Measurements from ENCODE around the gene DENND1B.

DENND1B gene

GRCh38 chr1:197686702-197687355 is 88.5 kb downstream of the DENND1B start:
- Histone ChIP-seq H3K27me3 (no peaks in the 10 kb centered on the region), H3K9me3 (peaks cover 0 to 8% (median 0%) of the 10 kb centered on the region in 3 donors), H3K4me1 (peaks cover 0 to 18% (median 5%) of the 10 kb centered on the region in 4 donors), H3K27ac (no peak overlapping the region), H3K4me3 (no peak overlapping the region), H3K36me3 (peaks cover 0 to 8% (median 4%) of the 10 kb centered on the region in 3 donors)
- no peak for TF ChIP-seq CTCF (IDR thresholded peaks at IDR 0.05)
- intact Hi-C loops (cut with DNase I; ENCODE audit: low total_unique reads): no loop called here
- no peak for DNase-seq

- peaks cover 0 to 8% (median 4%) of the 10 kb centered on the region in 3 donors for H3K36me3 ChIP-seq
- no peak for DNase-seq
- intact Hi-C loops (cut with DNase I; ENCODE audit: low total_unique reads): no loop called here
- no peak overlapping the region for H3K4me3 ChIP-seq
- no peak overlapping the region for H3K27ac ChIP-seq
- no peak for TF ChIP-seq CTCF (IDR thresholded peaks at IDR 0.05)
- peaks cover 0 to 13% (median 5%) of the 10 kb centered on the region in 4 donors for H3K4me1 ChIP-seq
- H3K27me3 ChIP-seq: no peaks in the 10 kb centered on the region
- peaks cover 0 to 8% (median 0%) of the 10 kb centered on the region in 3 donors for H3K9me3 ChIP-seq
These were observed 89.0 kb downstream of the DENND1B start for GRCh38 chr1:197686231-197686630.

- Histone ChIP-seq H3K4me3 (no peak overlapping the region), H3K4me1 (peaks cover 0 to 11% (median 5%) of the 10 kb centered on the region in 4 donors), H3K27ac (no peak overlapping the region), H3K9me3 (peaks cover 0 to 8% (median 0%) of the 10 kb centered on the region in 3 donors), H3K36me3 (peaks cover 0 to 8% (median 4%) of the 10 kb centered on the region in 3 donors), H3K27me3 (no peaks in the 10 kb centered on the region)
- no peak for DNase-seq
- intact Hi-C loops (cut with DNase I; ENCODE audit: low total_unique reads): no loop called here
- no peak for TF ChIP-seq CTCF (IDR thresholded peaks at IDR 0.05)
These were observed 89.5 kb downstream of the DENND1B start for GRCh38 chr1:197685785-197686184.

GRCh38 chr1:197683895-197684553 is 91.3 kb downstream of the DENND1B start:
- peaks cover 0 to 6% (median 0%) of the 10 kb centered on the region in 3 donors for H3K36me3 ChIP-seq
- peaks cover 0 to 8% (median 0%) of the 10 kb centered on the region in 3 donors for H3K9me3 ChIP-seq
- no peak overlapping the region for H3K4me3 ChIP-seq
- DNase-seq: no peak
- peaks cover 0 to 11% (median 5%) of the 10 kb centered on the region in 4 donors for H3K4me1 ChIP-seq
- H3K27me3 ChIP-seq: no peaks in the 10 kb centered on the region
- intact Hi-C loops (cut with DNase I; ENCODE audit: low total_unique reads): no loop called here
- no peak overlapping the region for H3K27ac ChIP-seq
- no peak for TF ChIP-seq CTCF (IDR thresholded peaks at IDR 0.05)

- no peak for TF ChIP-seq CTCF (IDR thresholded peaks at IDR 0.05)
- no peak overlapping the region for H3K4me3 ChIP-seq
- H3K9me3 ChIP-seq: peaks cover 0 to 2% (median 0%) of the 10 kb centered on the region in 3 donors
- H3K36me3 ChIP-seq: peaks cover 0 to 1% (median 0%) of the 10 kb centered on the region in 3 donors
- DNase-seq: no peak
- intact Hi-C loops (cut with DNase I; ENCODE audit: low total_unique reads): no loop called here
- no peak overlapping the region for H3K27ac ChIP-seq
- H3K4me1 ChIP-seq: peaks cover 0 to 11% (median 5%) of the 10 kb centered on the region in 4 donors
- H3K27me3 ChIP-seq: no peaks in the 10 kb centered on the region
These were observed 92.0 kb downstream of the DENND1B start for GRCh38 chr1:197683280-197683679.

Data from tibial artery (tissue), 4 donors.